ENCODE results near the gene ZNF141. TPM values are rescaled to one million over a fixed set of nuclear protein-coding genes. Genes with fewer than 3 reads are reported as not detected.

The ZNF141 gene
- total RNA-seq (12.8 and 20.3 TPM in 2 replicates), polyA plus RNA-seq (3.7 and 7.4 TPM in 2 replicates)

GRCh38 chr4:337143-337931 is at the start of gene ZNF141:
Gene ZNF141 (plus strand): TSS chr4:337814. CDS start chr4:337984, 170 bp downstream.
- H3K27ac ChIP-seq: peak within 1 kb of the TSS; percentile 95
- DNase-seq (ENCODE audit: low spot score): peak; percentile 97
- no peaks in the 10 kb centered on the region for H3K9me2 ChIP-seq (replicated peaks; ENCODE audit: insufficient read depth)
- peaks cover 43% of the 10 kb centered on the region for H3K79me2 ChIP-seq
- peak within 1 kb of the TSS; percentile 74 for H2AFZ ChIP-seq
- under 1% methylated on average over 58 of the region's 59 CpGs for WGBS (ENCODE audit: low lambda C conversion rate, missing lambda C conversion rate)
- H3K9me3 ChIP-seq (ENCODE audit: low read depth): peaks cover 21% of the 10 kb centered on the region
- no peaks in the 10 kb centered on the region for H3K36me3 ChIP-seq (replicated peaks; ENCODE audit: insufficient read depth, low read depth)
- H3K4me1 ChIP-seq (ENCODE audit: insufficient read depth): peaks cover 5% of the 10 kb centered on the region
- peak within 1 kb of the TSS; percentile 53 for H3K4me3 ChIP-seq
- no peak for TF ChIP-seq EZH2phosphoT487 (IDR thresholded peaks at IDR 0.05; ENCODE audit: low read depth, severe bottlenecking, unreplicated experiment)
- no peak for TF ChIP-seq EZH2 (IDR thresholded peaks at IDR 0.05; ENCODE audit: borderline replicate concordance)
- TF ChIP-seq, protein P1, sequence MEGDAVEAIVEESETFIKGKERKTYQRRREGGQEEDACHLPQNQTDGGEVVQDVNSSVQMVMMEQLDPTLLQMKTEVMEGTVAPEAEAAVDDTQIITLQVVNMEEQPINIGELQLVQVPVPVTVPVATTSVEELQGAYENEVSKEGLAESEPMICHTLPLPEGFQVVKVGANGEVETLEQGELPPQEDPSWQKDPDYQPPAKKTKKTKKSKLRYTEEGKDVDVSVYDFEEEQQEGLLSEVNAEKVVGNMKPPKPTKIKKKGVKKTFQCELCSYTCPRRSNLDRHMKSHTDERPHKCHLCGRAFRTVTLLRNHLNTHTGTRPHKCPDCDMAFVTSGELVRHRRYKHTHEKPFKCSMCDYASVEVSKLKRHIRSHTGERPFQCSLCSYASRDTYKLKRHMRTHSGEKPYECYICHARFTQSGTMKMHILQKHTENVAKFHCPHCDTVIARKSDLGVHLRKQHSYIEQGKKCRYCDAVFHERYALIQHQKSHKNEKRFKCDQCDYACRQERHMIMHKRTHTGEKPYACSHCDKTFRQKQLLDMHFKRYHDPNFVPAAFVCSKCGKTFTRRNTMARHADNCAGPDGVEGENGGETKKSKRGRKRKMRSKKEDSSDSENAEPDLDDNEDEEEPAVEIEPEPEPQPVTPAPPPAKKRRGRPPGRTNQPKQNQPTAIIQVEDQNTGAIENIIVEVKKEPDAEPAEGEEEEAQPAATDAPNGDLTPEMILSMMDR (IDR thresholded peaks at IDR 0.05; ENCODE audit: poor library complexity): no peak
- H4K20me1 ChIP-seq (ENCODE audit: insufficient read depth, poor library complexity, severe bottlenecking): no peaks in the 10 kb centered on the region
- H3K4me2 ChIP-seq: peak within 1 kb of the TSS; percentile 93
- no peaks in the 10 kb centered on the region for H3K27me3 ChIP-seq

DNA sequence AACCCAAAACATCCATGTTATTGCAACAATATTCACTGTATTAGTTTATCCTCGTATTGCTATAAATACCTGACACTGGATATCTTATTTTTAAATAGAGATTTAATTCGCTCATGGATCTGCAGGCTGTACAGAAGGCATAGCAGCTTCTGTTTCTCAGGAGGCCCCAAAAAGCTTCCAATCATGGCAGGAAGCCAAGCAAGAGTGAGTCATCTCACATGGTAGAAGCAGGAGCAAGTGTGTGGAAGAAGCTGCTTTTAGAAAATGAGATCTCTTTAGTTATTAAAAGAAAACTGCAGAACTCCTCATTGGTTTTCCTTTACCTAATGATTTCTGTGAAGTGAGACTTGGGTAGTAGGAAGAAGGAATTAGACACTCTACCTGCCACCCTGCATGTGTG is 48.7 kb upstream of the ZNF141 start:
- Histone ChIP-seq H3K9me2 (replicated peaks; ENCODE audit: insufficient read depth) (no peaks in the 10 kb centered on the region), H3K4me1 (ENCODE audit: insufficient read depth) (no peaks in the 10 kb centered on the region), H4K20me1 (ENCODE audit: insufficient read depth, poor library complexity, severe bottlenecking) (no peaks in the 10 kb centered on the region), H3K36me3 (replicated peaks; ENCODE audit: insufficient read depth, low read depth) (no peaks in the 10 kb centered on the region), H3K79me2 (no peaks in the 10 kb centered on the region), H3K4me3 (no peak overlapping the region), H3K27me3 (no peaks in the 10 kb centered on the region), H3K27ac (no peak overlapping the region), H3K9me3 (ENCODE audit: low read depth) (peaks cover 3% of the 10 kb centered on the region), H2AFZ (no peak overlapping the region), H3K4me2 (no peak overlapping the region)
- 72% methylated on average over 2 of the region's 2 CpGs for WGBS (ENCODE audit: low lambda C conversion rate, missing lambda C conversion rate)
- no peak for DNase-seq (ENCODE audit: low spot score)
- TF ChIP-seq, protein P1 (IDR thresholded peaks at IDR 0.05; ENCODE audit: poor library complexity): no peak
- no peak for TF ChIP-seq EZH2 (IDR thresholded peaks at IDR 0.05; ENCODE audit: borderline replicate concordance)
- TF ChIP-seq EZH2phosphoT487 (IDR thresholded peaks at IDR 0.05; ENCODE audit: low read depth, severe bottlenecking, unreplicated experiment): no peak

DNA sequence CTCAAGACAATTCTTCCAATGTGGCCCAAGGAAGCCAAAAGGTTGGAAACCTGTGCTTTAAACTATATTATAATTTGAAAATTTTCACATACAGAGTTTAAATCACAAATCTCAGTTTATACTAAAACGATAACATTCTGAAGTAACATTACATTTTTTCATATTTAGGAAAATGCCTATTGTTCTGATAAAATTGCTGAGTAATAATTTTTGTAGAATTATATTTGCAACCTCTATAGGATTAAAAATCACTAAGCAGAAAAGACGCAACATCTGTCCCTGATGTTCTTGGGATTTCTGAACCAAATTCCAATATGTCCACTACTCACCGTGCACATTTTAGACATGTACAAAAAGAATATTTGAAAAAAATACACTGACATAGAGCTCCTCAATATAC is 42.9 kb upstream of the ZNF141 start:
- Histone ChIP-seq H3K9me2 (replicated peaks; ENCODE audit: insufficient read depth) (no peaks in the 10 kb centered on the region), H3K79me2 (no peaks in the 10 kb centered on the region), H3K27me3 (no peaks in the 10 kb centered on the region), H3K9me3 (ENCODE audit: low read depth) (no peaks in the 10 kb centered on the region), H3K4me2 (no peak overlapping the region), H3K4me3 (no peak overlapping the region), H2AFZ (no peak overlapping the region), H3K36me3 (replicated peaks; ENCODE audit: insufficient read depth, low read depth) (no peaks in the 10 kb centered on the region), H4K20me1 (ENCODE audit: insufficient read depth, poor library complexity, severe bottlenecking) (no peaks in the 10 kb centered on the region), H3K4me1 (ENCODE audit: insufficient read depth) (no peaks in the 10 kb centered on the region), H3K27ac (no peak overlapping the region)
- no peak for DNase-seq (ENCODE audit: low spot score)
- WGBS (ENCODE audit: low lambda C conversion rate, missing lambda C conversion rate): 86% methylated on average over 3 of the region's 3 CpGs
- TF ChIP-seq EZH2 (IDR thresholded peaks at IDR 0.05; ENCODE audit: borderline replicate concordance): no peak
- TF ChIP-seq, protein P1 (IDR thresholded peaks at IDR 0.05; ENCODE audit: poor library complexity): no peak
- TF ChIP-seq EZH2phosphoT487 (IDR thresholded peaks at IDR 0.05; ENCODE audit: low read depth, severe bottlenecking, unreplicated experiment): no peak

All from hepatocyte (in vitro differentiated cells).